Effector memory CD8-positive, alpha-beta T cell (primary cell): ENCODE measurements around the gene PCNT.

ENCODE experiments used
- ATAC-seq: fragments of 150-1000 bp; cut with Tn5 transposase; replicated peaks from 2 replicates; pipeline ENCODE4 v1.10.0; 2021; ENCODE audit warnings: mild to moderate bottlenecking, moderate library complexity
- DNase-seq, 3 experiments: peaks; one replicate each; pipeline ENCODE4 v3.0.0; 2021
- H3K27ac Mint-ChIP-seq, 2 donors: one replicate each; pipeline ENCODE4 v1.8.0; 2022; ENCODE audit warnings: mild to moderate bottlenecking in 2 of 2, mixed read lengths in 2 of 2, moderate library complexity in 2 of 2
- H3K27me3 Mint-ChIP-seq, 2 donors: one replicate each; pipeline ENCODE4 v1.8.0; 2022; ENCODE audit warnings: mixed read lengths in 2 of 2
- H3K36me3 Mint-ChIP-seq: one replicate; pipeline ENCODE4 v1.8.0; 2022; ENCODE audit warnings: mild to moderate bottlenecking, moderate library complexity, mixed read lengths; ENCODE audit not compliant: insufficient read depth
- H3K4me1 Mint-ChIP-seq, 2 donors: one replicate each; pipeline ENCODE4 v1.8.0; 2022; ENCODE audit warnings: low read depth in 2 of 2, mixed read lengths in 2 of 2
- H3K4me3 Mint-ChIP-seq, 2 donors: one replicate each; pipeline ENCODE4 v1.8.0; 2022; ENCODE audit warnings: mild to moderate bottlenecking in 2 of 2, mixed read lengths in 2 of 2, moderate library complexity in 2 of 2
- H3K9me3 Mint-ChIP-seq, 2 donors: one replicate each; pipeline ENCODE4 v1.8.0; 2022; ENCODE audit warnings: mixed read lengths in 2 of 2

Gene PCNT

GRCh38 chr21:46317710-46318463 lies 6.1 kb upstream of the PCNT start:
- no peaks in the 10 kb centered on the region for H3K27me3 Mint-ChIP-seq
- no peak overlapping the region for H3K4me3 Mint-ChIP-seq
- ATAC-seq = no peak
- no peaks in the 10 kb centered on the region for H3K36me3 Mint-ChIP-seq
- DNase-seq = no peak
- H3K4me1 Mint-ChIP-seq = peaks cover 0 to 7% of the 10 kb centered on the region in 2 donors
- no peaks in the 10 kb centered on the region for H3K9me3 Mint-ChIP-seq
- H3K27ac Mint-ChIP-seq = peak overlapping the region in 1 of 2 donors; percentile 26

- no peak for DNase-seq
- H3K4me1 Mint-ChIP-seq = peaks cover 0 to 11% of the 10 kb centered on the region in 2 donors
- H3K9me3 Mint-ChIP-seq = no peaks in the 10 kb centered on the region
- ATAC-seq = no peak
- peak overlapping the region in 1 of 2 donors; percentile 26 for H3K27ac Mint-ChIP-seq
- H3K36me3 Mint-ChIP-seq = no peaks in the 10 kb centered on the region
- no peaks in the 10 kb centered on the region for H3K27me3 Mint-ChIP-seq
- no peak overlapping the region for H3K4me3 Mint-ChIP-seq
These were observed 5.5 kb upstream of the PCNT start for GRCh38 chr21:46318464-46318845.

- Mint-ChIP-seq H3K27me3 (no peaks in the 10 kb centered on the region), H3K4me1 (peaks cover 0 to 11% of the 10 kb centered on the region in 2 donors), H3K9me3 (no peaks in the 10 kb centered on the region), H3K36me3 (peaks cover 6% of the 10 kb centered on the region), H3K4me3 (no peak overlapping the region), H3K27ac (no peak overlapping the region)
- DNase-seq (no peak), ATAC-seq (no peak)
These were observed 4.8 kb upstream of the PCNT start for GRCh38 chr21:46319186-46319585.

GRCh38 chr21:46320331-46320801 lies 3.6 kb upstream of the PCNT start:
- Mint-ChIP-seq H3K36me3 (peaks cover 9% of the 10 kb centered on the region), H3K9me3 (no peaks in the 10 kb centered on the region), H3K27me3 (no peaks in the 10 kb centered on the region), H3K4me1 (peaks cover 2 to 13% of the 10 kb centered on the region in 2 donors), H3K4me3 (no peak overlapping the region), H3K27ac (no peak overlapping the region)
- ATAC-seq (no peak), DNase-seq (no peak)

GRCh38 chr21:46322351-46323226 lies 1.4 kb upstream of the PCNT start:
- Mint-ChIP-seq H3K4me3 (peak overlapping the region; percentile 97 to 98), H3K27ac (peak overlapping the region in 1 of 2 donors; percentile 77), H3K27me3 (no peaks in the 10 kb centered on the region), H3K4me1 (peaks cover 12 to 19% of the 10 kb centered on the region in 2 donors), H3K36me3 (peaks cover 24% of the 10 kb centered on the region), H3K9me3 (no peaks in the 10 kb centered on the region)
- ATAC-seq = no peak
- DNase-seq = no peak

- H3K9me3 Mint-ChIP-seq = no peaks in the 10 kb centered on the region
- no peaks in the 10 kb centered on the region for H3K27me3 Mint-ChIP-seq
- H3K4me1 Mint-ChIP-seq = peaks cover 12 to 19% of the 10 kb centered on the region in 2 donors
- no peak for DNase-seq
- peak overlapping the region; percentile 77 to 97 for H3K27ac Mint-ChIP-seq
- no peak for ATAC-seq
- H3K36me3 Mint-ChIP-seq = peaks cover 29% of the 10 kb centered on the region
- H3K4me3 Mint-ChIP-seq = peak overlapping the region; percentile 97 to 98
These were observed 688 bp upstream of the PCNT start for GRCh38 chr21:46323227-46323709.

- Mint-ChIP-seq H3K4me1 (peaks cover 12 to 19% of the 10 kb centered on the region in 2 donors), H3K27ac (peak overlapping the region; percentile 94 to 97), H3K9me3 (no peaks in the 10 kb centered on the region), H3K4me3 (peak overlapping the region; percentile 97 to 98), H3K36me3 (peaks cover 31% of the 10 kb centered on the region), H3K27me3 (no peaks in the 10 kb centered on the region)
- ATAC-seq (peak; percentile 76), DNase-seq (peak; percentile 81 to 88 (median 87))
These were observed 575 bp downstream of the PCNT start for GRCh38 chr21:46324390-46325072.

GRCh38 chr21:46325073-46325912 lies 1.3 kb downstream of the PCNT start:
- Mint-ChIP-seq H3K36me3 (peaks cover 36% of the 10 kb centered on the region), H3K9me3 (no peaks in the 10 kb centered on the region)
- DNase-seq = no peak

GRCh38 chr21:46326110-46326703 lies 2.3 kb downstream of the PCNT start:
- H3K27ac Mint-ChIP-seq = no peak overlapping the region
- peaks cover 12 to 19% of the 10 kb centered on the region in 2 donors for H3K4me1 Mint-ChIP-seq
- no peaks in the 10 kb centered on the region for H3K27me3 Mint-ChIP-seq
- H3K36me3 Mint-ChIP-seq = peaks cover 46% of the 10 kb centered on the region
- H3K9me3 Mint-ChIP-seq = no peaks in the 10 kb centered on the region
- DNase-seq = no peak
- H3K4me3 Mint-ChIP-seq = peak overlapping the region; percentile 97 to 98
- ATAC-seq = no peak

More at GRCh38 chr21:46325073-46325912, 1.3 kb downstream of the PCNT start:
- Mint-ChIP-seq H3K27ac (peak overlapping the region in 1 of 2 donors; percentile 59), H3K27me3 (no peaks in the 10 kb centered on the region), H3K4me3 (peak overlapping the region; percentile 97 to 98), H3K4me1 (peaks cover 12 to 19% of the 10 kb centered on the region in 2 donors)
- ATAC-seq = no peak

GRCh38 chr21:46327711-46328110 lies 3.8 kb downstream of the PCNT start:
- H3K36me3 Mint-ChIP-seq = peaks cover 46% of the 10 kb centered on the region
- peaks cover 12% of the 10 kb centered on the region in 2 donors for H3K4me1 Mint-ChIP-seq
- ATAC-seq (no peak), DNase-seq (no peak)
- no peak overlapping the region for H3K27ac Mint-ChIP-seq
- H3K4me3 Mint-ChIP-seq = no peak overlapping the region
- no peaks in the 10 kb centered on the region for H3K27me3 Mint-ChIP-seq
- H3K9me3 Mint-ChIP-seq = no peaks in the 10 kb centered on the region

- Mint-ChIP-seq H3K9me3 (no peaks in the 10 kb centered on the region), H3K27ac (no peak overlapping the region), H3K4me1 (peaks cover 9 to 12% of the 10 kb centered on the region in 2 donors), H3K27me3 (no peaks in the 10 kb centered on the region), H3K4me3 (no peak overlapping the region), H3K36me3 (peaks cover 46% of the 10 kb centered on the region)
- ATAC-seq (no peak), DNase-seq (no peak)
These were observed 4.2 kb downstream of the PCNT start for GRCh38 chr21:46328151-46328550.

- Mint-ChIP-seq H3K4me1 (peaks cover 8 to 12% of the 10 kb centered on the region in 2 donors), H3K9me3 (no peaks in the 10 kb centered on the region), H3K4me3 (no peak overlapping the region), H3K27ac (no peak overlapping the region), H3K36me3 (peaks cover 44% of the 10 kb centered on the region), H3K27me3 (no peaks in the 10 kb centered on the region)
- DNase-seq (no peak), ATAC-seq (no peak)
These were observed 5.8 kb downstream of the PCNT start for GRCh38 chr21:46329796-46330195.
